Mucosa of stomach (tissue), 1 donor: Measurements from ENCODE around the gene LKAAEAR1.
A peak's percentile ranks its signal among the peaks of the same experiment; 100 is the strongest.

Experiments used
- H3K27me3 ChIP-seq: one replicate; pipeline ENCODE4 v1.7.0; 2013; ENCODE audit warnings: mild to moderate bottlenecking, low read length; ENCODE audit not compliant: control insufficient read depth, insufficient read depth
- H3K36me3 ChIP-seq: one replicate; pipeline ENCODE4 v1.7.0; 2013; ENCODE audit warnings: low read length; ENCODE audit not compliant: control insufficient read depth, insufficient read depth
- H3K4me1 ChIP-seq: one replicate; pipeline ENCODE4 v1.7.0; 2013; ENCODE audit warnings: mild to moderate bottlenecking, low read length; ENCODE audit not compliant: control insufficient read depth, insufficient read depth
- H3K4me3 ChIP-seq: one replicate; pipeline ENCODE4 v1.7.0; 2013; ENCODE audit warnings: low read length
- H3K9ac ChIP-seq: one replicate; pipeline ENCODE4 v1.7.0; 2013; ENCODE audit warnings: mild to moderate bottlenecking, low read length, moderate library complexity
- H3K9me3 ChIP-seq: one replicate; pipeline ENCODE4 v1.7.0; 2013; ENCODE audit warnings: mild to moderate bottlenecking, low read length, moderate library complexity; ENCODE audit not compliant: control insufficient read depth
- donor health status: Pancreatic carcinoma.

The LKAAEAR1 gene

DNA sequence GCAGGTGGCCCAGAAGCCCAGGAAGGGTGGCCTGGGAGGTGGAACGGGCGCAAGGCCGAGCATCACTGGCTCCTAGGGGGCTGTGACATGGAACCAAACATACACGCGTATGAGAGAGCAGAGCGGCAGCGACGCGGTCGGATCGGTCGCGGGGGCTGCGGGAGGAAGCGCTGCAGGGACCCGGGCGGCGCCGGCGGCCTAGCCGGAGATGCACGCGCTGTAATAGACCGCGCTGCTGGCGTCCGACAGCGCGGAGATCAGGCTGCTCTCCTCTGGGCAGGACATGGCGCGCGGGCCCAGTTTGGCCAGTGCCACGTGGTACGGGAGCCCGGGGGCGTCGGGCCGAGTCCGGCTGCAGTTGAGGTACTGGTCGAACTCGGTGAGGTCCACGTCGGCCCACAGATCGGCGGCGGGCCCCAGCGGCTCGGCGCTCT, 36.2 kb downstream of the LKAAEAR1 start:
- Histone ChIP-seq H3K36me3 (no peaks in the 10 kb centered on the region), H3K9me3 (no peaks in the 10 kb centered on the region), H3K4me1 (no peaks in the 10 kb centered on the region), H3K9ac (no peak overlapping the region), H3K27me3 (peaks cover 78% of the 10 kb centered on the region), H3K4me3 (no peak overlapping the region)

DNA sequence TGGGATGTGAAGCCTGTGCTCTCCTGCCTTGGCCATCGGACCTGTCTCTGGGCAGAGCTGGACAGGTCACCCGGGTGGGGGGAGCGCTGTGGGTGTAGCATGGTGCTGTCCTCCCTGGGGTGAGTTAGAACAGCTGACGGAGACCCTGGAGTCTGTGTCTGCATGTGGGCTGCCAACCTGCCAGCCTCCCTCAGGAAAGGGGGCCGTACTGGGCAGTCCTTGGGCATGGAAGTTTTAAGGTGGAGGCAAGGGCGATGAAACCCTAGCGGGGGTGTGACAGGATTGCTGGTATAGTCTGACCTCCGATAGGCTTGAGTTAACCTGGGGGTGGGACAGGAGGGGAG, 37.2 kb downstream of the LKAAEAR1 start:
- no peaks in the 10 kb centered on the region for H3K9me3 ChIP-seq
- H3K4me3 ChIP-seq, result no peak overlapping the region
- H3K9ac ChIP-seq, result no peak overlapping the region
- H3K4me1 ChIP-seq, result peaks cover 4% of the 10 kb centered on the region
- H3K27me3 ChIP-seq, result peaks cover 73% of the 10 kb centered on the region
- H3K36me3 ChIP-seq, result no peaks in the 10 kb centered on the region

DNA sequence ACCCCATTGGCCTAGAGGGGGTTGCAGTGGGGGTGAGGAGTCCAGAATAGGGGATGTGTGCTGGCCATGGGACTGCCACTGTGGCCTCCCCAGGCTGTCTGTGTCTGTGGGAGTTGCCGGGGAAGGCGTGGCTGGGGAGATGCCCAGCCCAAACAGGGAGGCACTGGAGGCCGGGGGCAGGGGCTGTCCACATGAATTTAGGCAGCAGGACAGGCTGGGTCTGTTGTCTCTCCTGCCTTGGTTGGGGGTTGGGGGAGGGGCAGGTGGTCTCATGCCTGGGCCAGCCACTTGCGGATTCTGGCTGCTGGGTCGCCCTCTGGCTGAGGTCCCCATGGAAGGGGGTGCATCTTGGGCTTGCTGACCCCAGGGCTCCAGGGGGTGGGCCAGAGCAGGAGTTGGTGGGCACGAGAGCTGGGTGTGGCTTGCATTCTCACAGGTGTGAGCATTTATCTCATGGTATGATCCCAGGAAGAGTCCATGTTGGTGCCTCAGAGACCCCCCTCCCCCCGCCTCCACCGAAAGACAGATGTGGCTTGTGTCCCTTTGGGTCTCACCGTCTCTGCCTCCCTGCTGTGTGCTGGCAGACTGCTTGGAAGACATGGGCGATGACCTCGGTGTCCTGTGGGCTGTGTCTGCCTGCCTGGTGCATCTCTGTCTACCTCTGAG, 38.7 kb downstream of the LKAAEAR1 start:
- Histone ChIP-seq H3K9me3 (no peaks in the 10 kb centered on the region), H3K36me3 (no peaks in the 10 kb centered on the region), H3K4me3 (no peak overlapping the region), H3K27me3 (peaks cover 73% of the 10 kb centered on the region), H3K9ac (no peak overlapping the region), H3K4me1 (peaks cover 10% of the 10 kb centered on the region)

DNA sequence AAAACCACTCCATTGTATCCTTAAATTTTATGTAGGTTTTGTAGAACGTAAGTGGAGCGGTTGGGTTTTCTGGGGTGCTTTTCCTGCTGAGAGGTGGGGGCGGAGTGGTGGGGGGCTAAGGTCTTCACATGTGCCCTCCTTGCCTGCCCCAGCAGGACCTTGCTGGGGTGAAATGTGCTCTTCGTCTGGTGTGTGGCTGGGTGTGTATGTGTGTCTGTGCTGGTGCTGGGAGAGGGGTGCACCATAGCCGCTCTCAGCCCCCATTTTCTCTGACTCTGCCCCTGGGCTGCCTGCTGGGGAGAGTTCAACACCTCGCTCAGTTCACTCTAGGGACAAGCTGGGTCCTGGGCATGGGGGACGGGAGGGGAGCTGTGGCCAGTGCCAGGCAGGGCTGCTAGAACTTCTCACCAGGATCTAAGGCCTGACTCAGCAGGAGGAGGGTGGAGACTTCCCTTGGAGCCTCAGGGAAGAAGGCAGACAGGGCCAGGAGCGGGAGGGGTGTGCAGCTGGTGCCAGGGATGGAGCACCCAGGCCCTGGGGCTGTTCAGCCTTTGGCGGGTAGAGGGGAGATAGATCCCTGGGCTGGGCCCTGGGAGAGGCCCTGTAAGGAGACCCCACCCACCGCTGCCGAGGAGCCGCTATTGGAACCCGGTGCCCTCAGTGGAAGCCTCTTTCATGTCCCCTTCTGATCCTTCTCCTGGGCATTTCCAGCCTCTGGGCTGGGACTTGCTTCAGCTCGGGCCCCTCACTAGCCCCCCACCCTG, 39.5 kb downstream of the LKAAEAR1 start:
- Histone ChIP-seq H3K9ac (no peak overlapping the region), H3K27me3 (peaks cover 73% of the 10 kb centered on the region), H3K4me1 (peaks cover 10% of the 10 kb centered on the region), H3K36me3 (no peaks in the 10 kb centered on the region), H3K9me3 (no peaks in the 10 kb centered on the region), H3K4me3 (no peak overlapping the region)

DNA sequence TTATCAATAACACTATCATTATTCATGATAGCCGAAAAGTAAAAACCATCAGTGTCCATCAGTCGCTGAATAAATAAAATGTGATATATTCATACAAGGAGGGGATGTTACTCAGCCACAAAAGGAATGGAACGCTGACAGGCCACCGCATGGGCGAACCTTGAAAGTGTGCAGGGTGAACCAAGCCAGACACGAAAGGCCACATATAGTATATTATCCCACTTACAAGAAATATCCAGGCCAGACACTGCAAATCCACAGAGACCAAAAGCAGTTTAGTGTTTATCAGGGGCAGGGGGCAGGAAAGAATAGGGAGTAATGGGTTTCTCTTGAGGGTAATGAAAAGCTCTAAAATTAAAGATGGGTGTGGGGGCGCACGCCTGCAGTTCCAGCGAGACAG, 40.4 kb downstream of the LKAAEAR1 start:
- H3K27me3 ChIP-seq, result peaks cover 78% of the 10 kb centered on the region
- no peak overlapping the region for H3K9ac ChIP-seq
- no peaks in the 10 kb centered on the region for H3K9me3 ChIP-seq
- no peak overlapping the region for H3K4me3 ChIP-seq
- peaks cover 18% of the 10 kb centered on the region for H3K4me1 ChIP-seq
- no peaks in the 10 kb centered on the region for H3K36me3 ChIP-seq

DNA sequence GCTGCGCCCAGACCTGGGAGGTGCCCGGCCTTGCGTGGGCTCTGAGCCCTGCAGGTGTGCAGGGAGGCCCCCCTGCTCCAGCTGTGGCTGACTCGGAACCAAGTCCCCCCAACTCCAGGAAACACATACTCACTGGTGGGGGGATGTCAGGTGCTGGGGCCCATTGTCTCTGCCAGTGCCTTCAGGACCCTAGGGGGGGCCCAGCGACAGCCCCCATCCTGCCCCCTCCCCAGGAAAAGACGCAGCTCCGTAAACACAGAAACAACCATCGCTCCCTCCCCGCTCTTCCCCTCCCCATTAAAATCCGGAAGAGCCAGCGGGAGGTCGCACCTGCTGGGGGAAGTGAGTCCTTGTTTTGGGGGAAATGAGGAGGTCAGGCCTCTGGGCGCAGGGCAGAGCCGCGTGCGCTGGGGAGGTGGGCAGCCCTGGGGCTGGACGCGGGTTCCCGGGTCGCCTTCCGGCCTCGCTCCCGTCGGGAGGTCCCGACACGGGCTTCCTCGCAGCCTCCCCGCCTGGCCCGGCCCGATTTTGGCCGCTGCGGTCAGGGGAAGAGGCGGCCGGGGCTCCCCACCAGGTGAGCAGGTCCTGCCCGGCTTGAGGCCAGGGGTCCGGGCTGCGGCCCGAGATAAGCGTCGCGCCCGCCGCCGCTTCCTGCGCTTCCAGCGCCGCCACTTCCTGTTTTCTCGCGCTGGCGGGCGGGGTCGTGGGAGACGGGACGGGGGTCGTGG, 42.0 kb downstream of the LKAAEAR1 start:
- peaks cover 72% of the 10 kb centered on the region for H3K27me3 ChIP-seq
- H3K9me3 ChIP-seq, result no peaks in the 10 kb centered on the region
- peak overlapping the region; percentile 37 for H3K9ac ChIP-seq
- no peak overlapping the region for H3K4me3 ChIP-seq
- no peaks in the 10 kb centered on the region for H3K36me3 ChIP-seq
- peaks cover 26% of the 10 kb centered on the region for H3K4me1 ChIP-seq

DNA sequence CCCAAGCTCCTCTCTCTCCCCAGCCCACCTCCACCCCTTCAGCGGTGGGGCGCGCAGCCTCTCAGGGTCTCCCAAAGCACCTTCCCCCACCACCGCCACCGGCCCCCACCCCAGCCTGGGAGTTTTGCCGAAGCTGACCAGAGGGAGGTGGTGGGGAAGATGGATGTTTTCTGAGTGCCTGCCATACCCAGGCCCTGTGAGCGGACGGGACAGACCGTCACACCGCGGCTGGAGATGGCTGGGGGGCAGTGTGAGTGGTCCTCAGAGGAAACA, 42.5 kb downstream of the LKAAEAR1 start:
- H3K4me3 ChIP-seq, result no peak overlapping the region
- peaks cover 26% of the 10 kb centered on the region for H3K4me1 ChIP-seq
- peak overlapping the region; percentile 37 for H3K9ac ChIP-seq
- no peaks in the 10 kb centered on the region for H3K9me3 ChIP-seq
- H3K27me3 ChIP-seq, result peaks cover 72% of the 10 kb centered on the region
- H3K36me3 ChIP-seq, result no peaks in the 10 kb centered on the region

DNA sequence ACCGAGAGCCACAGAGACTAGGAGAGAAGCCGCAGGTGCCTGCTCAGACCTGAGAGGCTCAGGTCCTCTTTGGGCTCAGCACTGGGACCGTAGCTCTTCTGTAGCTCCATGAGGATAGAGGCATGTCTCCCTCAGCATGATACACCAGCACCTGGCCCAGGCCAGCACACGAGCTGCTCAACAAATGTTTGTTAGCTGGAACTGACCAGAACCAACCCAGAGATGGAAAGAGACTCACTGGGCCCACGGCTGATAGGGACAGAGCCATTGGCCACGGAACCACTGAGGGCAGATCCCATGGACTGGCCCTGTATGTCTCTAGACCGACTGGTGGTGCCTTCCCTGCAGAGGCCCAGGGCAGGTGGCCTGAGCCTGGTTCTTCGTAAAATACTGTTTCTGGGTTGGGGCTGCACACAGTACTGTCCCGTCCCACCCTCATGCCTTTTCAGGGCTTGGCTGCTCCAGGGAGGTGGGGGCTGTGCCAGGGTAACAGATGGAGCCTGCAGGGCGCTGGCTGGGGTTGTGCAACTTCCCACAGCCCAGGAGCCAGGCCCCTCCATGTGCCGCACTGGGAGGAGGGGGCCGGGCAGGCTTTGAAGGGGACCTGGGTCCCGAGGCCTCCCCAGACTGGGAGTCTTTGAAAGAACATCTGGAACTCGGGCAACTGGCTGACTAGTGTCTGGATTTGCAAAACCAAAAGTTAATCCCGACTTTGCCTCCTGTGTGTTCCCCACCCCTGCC, 43.0 kb downstream of the LKAAEAR1 start:
- peaks cover 26% of the 10 kb centered on the region for H3K4me1 ChIP-seq
- no peaks in the 10 kb centered on the region for H3K9me3 ChIP-seq
- no peak overlapping the region for H3K4me3 ChIP-seq
- H3K9ac ChIP-seq, result no peak overlapping the region
- H3K27me3 ChIP-seq, result peaks cover 72% of the 10 kb centered on the region
- H3K36me3 ChIP-seq, result no peaks in the 10 kb centered on the region

DNA sequence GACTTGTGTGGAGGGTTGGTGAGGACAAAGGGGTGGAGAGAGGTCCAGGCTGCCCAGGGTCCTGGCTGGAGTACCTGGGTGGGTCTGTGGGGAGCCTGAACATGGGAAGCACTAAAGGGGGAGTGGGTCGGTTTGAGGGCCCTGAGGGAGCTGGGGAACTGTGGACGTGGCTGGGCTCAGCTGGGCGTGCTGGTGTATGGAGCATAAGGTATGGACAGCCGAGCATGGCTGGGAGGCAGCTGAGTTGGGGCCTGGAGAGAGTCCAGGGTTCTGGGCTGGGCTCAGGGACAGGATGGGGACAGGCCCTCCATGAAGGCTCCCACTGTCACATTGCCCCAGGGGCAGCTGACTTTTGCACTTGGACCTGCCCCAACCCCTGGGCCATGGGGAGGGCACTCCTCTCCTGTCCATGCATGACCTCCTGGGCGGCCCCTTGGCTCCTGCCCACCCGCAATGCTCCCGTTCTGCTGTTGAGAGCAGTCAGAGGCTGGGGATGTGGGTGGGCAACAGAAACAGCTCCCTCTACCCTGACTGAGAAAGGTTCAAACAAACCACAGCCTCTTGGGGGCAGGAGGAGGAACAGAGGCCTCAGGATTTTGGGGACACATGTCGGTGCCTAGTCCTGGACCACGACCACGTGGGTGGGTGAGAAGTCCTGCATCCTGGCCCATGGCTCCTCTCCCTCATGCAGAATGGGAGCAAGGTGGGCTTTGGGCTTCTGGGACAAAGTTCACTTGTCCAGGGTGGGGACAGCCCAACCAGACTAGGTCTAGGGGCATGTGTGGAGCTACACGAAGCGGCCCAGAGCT, 43.8 kb downstream of the LKAAEAR1 start:
- H3K36me3 ChIP-seq, result no peaks in the 10 kb centered on the region
- H3K9ac ChIP-seq, result no peak overlapping the region
- no peaks in the 10 kb centered on the region for H3K9me3 ChIP-seq
- H3K4me3 ChIP-seq, result no peak overlapping the region
- peaks cover 26% of the 10 kb centered on the region for H3K4me1 ChIP-seq
- H3K27me3 ChIP-seq, result peaks cover 72% of the 10 kb centered on the region

DNA sequence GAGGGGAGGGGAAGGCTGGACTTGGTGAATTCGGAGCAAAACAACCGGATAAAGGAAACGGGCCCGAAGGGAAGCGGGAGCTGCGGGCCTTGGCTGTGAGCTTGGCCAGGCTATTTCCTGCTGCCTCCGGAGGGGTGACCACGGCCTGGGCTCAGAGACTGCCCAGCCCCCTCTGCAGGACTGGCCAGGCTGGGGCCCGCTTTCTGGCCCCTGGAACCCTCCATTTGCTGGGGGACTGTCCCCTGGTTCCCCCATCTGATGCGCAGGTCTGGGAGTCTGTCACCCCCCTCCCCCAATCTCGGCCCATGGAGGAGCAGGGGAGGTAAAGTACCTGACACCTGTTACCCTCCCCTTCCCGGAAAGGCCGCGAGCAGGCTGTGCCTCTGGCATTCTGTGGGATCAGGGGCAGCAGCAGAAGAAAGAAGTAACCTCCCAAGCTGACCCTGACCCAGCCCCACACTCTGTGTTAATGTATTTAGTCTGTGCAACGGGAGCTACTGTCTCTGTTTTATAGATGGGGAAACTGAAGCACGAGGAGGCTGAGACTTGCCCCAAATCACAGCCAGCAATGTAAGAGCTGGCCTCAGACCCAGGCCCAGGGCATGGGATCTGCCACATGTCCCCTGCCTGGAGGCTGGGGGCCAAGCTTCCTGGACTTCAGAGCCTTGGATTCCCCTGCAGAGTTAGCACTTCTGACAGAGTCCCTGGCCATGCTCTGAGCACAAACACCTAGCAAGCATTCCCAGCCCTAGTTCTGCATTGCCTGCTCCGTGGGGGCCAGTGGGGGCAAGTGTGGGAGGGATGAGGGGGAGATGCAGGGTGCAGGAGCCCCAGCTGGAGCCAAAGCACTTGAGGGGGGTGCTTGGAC, 44.7 kb downstream of the LKAAEAR1 start:
- peak overlapping the region; percentile 31 for H3K4me3 ChIP-seq
- peaks cover 64% of the 10 kb centered on the region for H3K27me3 ChIP-seq
- H3K9me3 ChIP-seq, result no peaks in the 10 kb centered on the region
- peaks cover 26% of the 10 kb centered on the region for H3K4me1 ChIP-seq
- H3K36me3 ChIP-seq, result no peaks in the 10 kb centered on the region
- H3K9ac ChIP-seq, result peak overlapping the region; percentile 34
